Large intestine (tissue), 3 donors: ENCODE measurements around the gene TBPL1. TPM values are rescaled to one million over a fixed set of nuclear protein-coding genes. Genes with fewer than 3 reads are reported as not detected.
A peak's percentile ranks its signal among the peaks of the same experiment; 100 is the strongest.

Experiments used
- DNase-seq, 2 donors: peaks; one replicate each; pipeline versions ENCODE4 v3.0.0 to v3.0.0-alpha.2; 2013
- H3K27ac ChIP-seq: one replicate; pipeline ENCODE4 v1.5.1; 2013; ENCODE audit warnings: low read length
- H3K27me3 ChIP-seq: 2 replicates; pipeline ENCODE4 v1.6.1; 2013; ENCODE audit warnings: low read length; ENCODE audit not compliant: control insufficient read depth, insufficient read depth
- H3K36me3 ChIP-seq: 2 replicates; pipeline ENCODE4 v1.6.1; 2013; ENCODE audit warnings: low read length; ENCODE audit not compliant: control insufficient read depth, insufficient read depth
- H3K4me1 ChIP-seq: one replicate; pipeline ENCODE4 v1.6.1; 2013; ENCODE audit warnings: low read length; ENCODE audit not compliant: control insufficient read depth, insufficient read depth
- H3K4me3 ChIP-seq: one replicate; pipeline ENCODE4 v1.5.1; 2013; ENCODE audit warnings: low read length
- H3K9me3 ChIP-seq: one replicate; pipeline ENCODE4 v1.6.1; 2013; ENCODE audit warnings: mild to moderate bottlenecking, low read depth, low read length, moderate library complexity; ENCODE audit not compliant: control insufficient read depth
- WGBS: methylation state at CpG from one replicate; pipeline ENCODE4 v1.1.5; 2013; ENCODE audit warnings: low lambda C conversion rate; ENCODE audit not compliant: insufficient coverage; 5-methylcytosine and 5-hydroxymethylcytosine counted together
- polyA plus RNA-seq: library from polyadenylated mRNA; unstranded; fragments of 120-200 nt; gene quantifications from one replicate; pipeline ENCODE4 v1.2.1, GENCODE V29; 2013

Gene TBPL1
- polyA plus RNA-seq, 1 donor, result 27.4 TPM

DNA sequence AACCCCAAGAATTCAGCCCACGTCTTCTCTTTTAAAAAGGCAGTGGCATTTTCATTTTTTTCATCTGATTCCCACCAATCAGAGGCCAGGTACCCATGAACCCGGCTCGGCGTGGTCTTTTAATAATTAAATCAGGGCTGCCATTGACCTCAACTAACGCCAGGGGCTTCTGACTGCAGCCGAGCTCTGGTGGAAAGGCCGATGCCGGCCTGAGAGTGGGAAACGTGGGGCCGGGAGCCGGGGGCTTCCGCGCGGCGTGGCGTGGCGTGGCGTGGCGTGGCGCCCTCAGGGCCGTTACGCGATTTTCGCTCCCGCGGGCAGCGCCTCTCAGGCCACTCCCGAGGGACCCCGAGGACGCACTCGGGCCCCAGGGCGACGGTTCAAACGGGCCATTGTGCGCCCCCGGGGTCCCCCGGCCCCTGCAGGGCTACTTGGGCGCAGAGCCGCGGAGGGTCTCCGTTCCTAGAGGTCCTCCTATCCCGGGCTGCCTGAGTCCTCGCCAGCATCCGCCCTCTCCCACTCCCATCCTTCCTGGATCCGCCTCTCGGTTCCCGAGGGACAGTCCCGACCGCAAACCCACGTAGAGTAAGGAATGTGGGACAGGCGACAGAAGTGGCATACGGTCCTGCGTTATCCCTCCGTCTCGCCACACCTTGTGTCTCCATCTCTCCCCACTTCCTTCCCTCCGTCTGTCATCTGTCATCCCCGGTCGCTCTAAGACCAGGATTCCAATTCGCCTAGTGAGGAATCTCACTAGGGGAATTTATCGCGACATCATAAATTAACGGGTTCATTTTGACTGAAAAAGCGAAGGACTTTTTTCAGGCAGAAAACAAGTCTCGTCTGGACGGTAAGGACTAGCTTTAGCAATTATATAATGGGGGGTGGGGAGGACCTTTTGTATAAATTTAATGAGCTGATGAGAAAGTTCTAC lies 876 bp upstream of the TBPL1 start:
- peak; percentile 44 to 69 for DNase-seq
- Histone ChIP-seq H3K27me3 (no peaks in the 10 kb centered on the region), H3K4me3 (peak overlapping the region; percentile 69), H3K4me1 (peaks cover 6% of the 10 kb centered on the region), H3K9me3 (no peaks in the 10 kb centered on the region), H3K36me3 (no peaks in the 10 kb centered on the region), H3K27ac (peak overlapping the region; percentile 44)
- 0% methylated on average over 5 of the region's 65 CpGs for WGBS

DNA sequence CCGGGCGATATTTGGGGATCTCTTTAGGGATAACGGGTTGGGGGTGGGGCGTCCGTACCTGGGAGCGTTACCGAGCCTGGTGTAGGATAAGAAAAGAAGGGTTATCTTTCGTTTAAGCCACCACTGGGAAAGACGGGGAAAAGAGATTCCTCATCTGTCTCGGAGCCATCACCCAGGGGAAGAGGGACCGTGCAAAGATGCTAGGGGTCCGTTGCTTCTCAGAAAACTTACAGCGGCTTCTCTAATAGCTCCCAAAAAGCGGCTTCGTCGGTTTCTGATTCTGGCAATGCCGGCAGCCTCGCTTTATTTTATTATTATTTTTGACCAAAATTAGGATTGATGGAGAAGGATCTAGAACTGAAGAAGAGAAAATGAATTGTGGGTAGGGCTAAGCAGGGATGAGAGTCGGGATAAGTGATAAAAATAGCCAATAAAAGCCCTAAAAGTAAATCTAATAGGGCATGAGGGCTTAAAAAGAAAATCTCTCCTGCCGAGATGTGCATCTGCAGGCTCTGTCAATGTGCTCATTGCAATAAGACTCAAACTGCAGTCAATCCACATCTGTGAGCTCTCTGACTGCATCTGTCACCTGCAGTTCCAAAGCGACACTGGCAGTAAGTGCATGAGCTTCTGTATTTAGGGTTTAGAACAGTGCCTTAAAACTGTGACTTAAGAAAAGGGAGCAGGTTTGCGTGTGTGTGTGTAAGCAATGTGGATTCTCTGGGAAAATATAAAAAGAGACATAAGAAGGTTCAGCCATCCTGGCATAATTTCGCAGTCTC lies 801 bp downstream of the TBPL1 start:
- Histone ChIP-seq H3K27ac (peak overlapping the region; percentile 44), H3K4me3 (peak overlapping the region; percentile 69), H3K4me1 (peaks cover 6% of the 10 kb centered on the region), H3K36me3 (no peaks in the 10 kb centered on the region), H3K9me3 (no peaks in the 10 kb centered on the region), H3K27me3 (no peaks in the 10 kb centered on the region)
- WGBS, result 25% methylated on average over 3 of the region's 23 CpGs
- DNase-seq, result no peak

- no peaks in the 10 kb centered on the region for H3K27me3 ChIP-seq
- no peaks in the 10 kb centered on the region for H3K9me3 ChIP-seq
- no peak overlapping the region for H3K4me3 ChIP-seq
- no peak overlapping the region for H3K27ac ChIP-seq
- 83% methylated on average over 2 of the region's 7 CpGs for WGBS
- DNase-seq, result no peak
- H3K36me3 ChIP-seq, result no peaks in the 10 kb centered on the region
- H3K4me1 ChIP-seq, result peaks cover 6% of the 10 kb centered on the region
Observed at GRCh38 chr6:133954657-133955576, 1.9 kb downstream of the TBPL1 start.

DNA sequence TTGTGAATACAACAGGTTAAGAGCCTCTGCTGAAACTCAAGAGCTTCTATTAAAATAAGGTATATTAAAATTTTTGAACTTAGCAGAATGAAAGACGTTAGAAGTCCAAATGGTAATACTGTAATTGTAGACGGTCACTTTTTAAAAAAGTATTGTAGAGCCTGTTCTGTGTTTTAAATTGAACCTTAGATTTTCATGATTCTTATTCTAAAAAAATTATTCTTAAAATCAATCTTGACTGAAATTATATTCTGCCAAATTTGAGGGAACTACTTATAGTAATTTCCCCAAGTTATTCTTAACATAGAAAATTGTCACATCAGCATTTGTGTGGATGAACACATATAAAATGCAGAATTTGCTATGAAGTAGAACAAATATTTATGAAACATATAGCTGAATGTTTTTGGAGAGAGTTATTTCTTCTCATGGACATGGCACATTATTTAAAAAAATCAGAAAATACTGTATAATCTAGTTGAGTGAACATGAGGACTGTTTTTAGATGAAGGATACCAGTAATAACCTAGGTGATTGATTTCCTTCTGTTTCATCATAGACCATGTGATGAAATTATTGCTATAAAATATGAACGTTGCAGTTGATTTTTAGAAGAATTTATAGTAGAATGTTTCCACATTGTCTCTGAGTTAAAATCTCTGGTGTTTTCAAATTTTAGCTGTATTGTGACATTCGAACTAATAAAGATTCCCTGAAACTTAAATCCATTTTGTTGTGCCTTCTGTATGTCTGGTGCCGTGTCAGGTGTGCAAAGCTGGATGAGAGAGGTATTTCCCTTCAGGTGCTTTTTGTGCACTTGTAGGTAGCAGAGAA lies 2.8 kb downstream of the TBPL1 start:
- H3K27ac ChIP-seq, result no peak overlapping the region
- no peaks in the 10 kb centered on the region for H3K36me3 ChIP-seq
- WGBS, result 93% methylated on average over 3 of the region's 5 CpGs
- no peaks in the 10 kb centered on the region for H3K27me3 ChIP-seq
- H3K9me3 ChIP-seq, result no peaks in the 10 kb centered on the region
- H3K4me1 ChIP-seq, result peaks cover 6% of the 10 kb centered on the region
- no peak overlapping the region for H3K4me3 ChIP-seq
- no peak for DNase-seq

DNA sequence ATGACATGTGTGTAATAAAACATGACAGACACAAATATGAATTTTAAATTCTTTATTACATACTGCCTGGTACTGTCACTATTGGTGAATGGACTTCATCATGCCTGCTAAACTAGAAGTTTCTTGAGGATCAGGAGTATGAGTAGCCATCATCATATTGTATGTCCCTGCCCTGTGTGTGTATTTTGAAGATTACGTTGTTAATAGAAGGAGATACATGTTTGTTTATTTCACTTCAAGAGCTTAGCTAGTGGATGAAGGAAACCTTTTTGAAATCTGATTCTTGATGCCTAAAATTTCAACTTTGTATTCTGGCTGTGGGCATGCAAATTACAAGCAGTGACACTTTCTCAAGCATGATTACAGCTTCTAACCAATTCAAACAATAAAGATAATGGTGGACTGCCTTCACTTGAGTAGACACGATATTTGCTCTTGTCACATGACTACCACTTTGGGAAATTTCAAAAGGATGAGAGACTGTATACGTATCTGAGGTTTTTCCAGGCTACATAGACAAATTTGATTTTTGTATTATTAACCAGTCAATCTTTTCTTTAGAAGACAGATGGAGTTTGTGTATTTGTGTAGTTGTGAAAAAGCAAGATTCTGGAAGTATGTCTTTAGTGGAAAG lies 3.5 kb downstream of the TBPL1 start:
- Histone ChIP-seq H3K4me3 (no peak overlapping the region), H3K36me3 (no peaks in the 10 kb centered on the region), H3K4me1 (peaks cover 6% of the 10 kb centered on the region), H3K9me3 (no peaks in the 10 kb centered on the region), H3K27me3 (no peaks in the 10 kb centered on the region), H3K27ac (no peak overlapping the region)
- DNase-seq, result no peak
- whole genome bisulfite sequencing, result 88% methylated on average over 1 of the region's 3 CpGs

GRCh38 chr6:133957227-133957626 lies 4.2 kb downstream of the TBPL1 start:
- H3K4me3 ChIP-seq, result no peak overlapping the region
- WGBS, result 100% methylated on average over 3 of the region's 4 CpGs
- H3K4me1 ChIP-seq, result peaks cover 6% of the 10 kb centered on the region
- no peaks in the 10 kb centered on the region for H3K36me3 ChIP-seq
- H3K27me3 ChIP-seq, result no peaks in the 10 kb centered on the region
- H3K27ac ChIP-seq, result no peak overlapping the region
- H3K9me3 ChIP-seq, result no peaks in the 10 kb centered on the region
- no peak for DNase-seq

DNA sequence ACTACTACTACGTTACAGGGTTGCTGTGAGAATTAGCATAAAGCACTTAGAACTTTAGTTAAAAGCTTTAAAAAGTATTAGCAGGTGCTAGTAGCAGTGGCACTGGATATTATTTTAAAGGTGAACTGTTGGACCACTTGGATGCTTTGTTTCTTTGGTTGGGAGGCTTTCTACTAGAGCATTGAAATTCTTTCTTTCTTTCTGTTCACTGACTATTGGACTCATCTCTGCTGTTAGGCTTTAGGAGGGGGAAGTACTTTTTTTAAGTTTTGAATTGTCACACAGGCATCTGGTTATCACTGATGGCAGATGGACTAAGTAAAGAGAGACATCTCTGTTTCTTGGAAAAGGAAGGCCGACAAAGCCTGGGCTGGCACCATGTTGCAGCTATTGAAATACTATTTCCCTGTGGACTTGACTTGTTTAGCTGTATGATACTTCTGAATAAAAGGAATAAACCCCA lies 4.8 kb downstream of the TBPL1 start:
- DNase-seq, result no peak
- H3K4me3 ChIP-seq, result no peak overlapping the region
- H3K4me1 ChIP-seq, result peaks cover 6% of the 10 kb centered on the region
- H3K36me3 ChIP-seq, result no peaks in the 10 kb centered on the region
- no peaks in the 10 kb centered on the region for H3K27me3 ChIP-seq
- H3K27ac ChIP-seq, result no peak overlapping the region
- WGBS, result no CpG with 5 or more reads among the region's 2 CpGs
- no peaks in the 10 kb centered on the region for H3K9me3 ChIP-seq

- no peaks in the 10 kb centered on the region for H3K9me3 ChIP-seq
- no peak overlapping the region for H3K27ac ChIP-seq
- H3K27me3 ChIP-seq, result no peaks in the 10 kb centered on the region
- 100% methylated on average over 1 of the region's 3 CpGs for WGBS
- H3K36me3 ChIP-seq, result no peaks in the 10 kb centered on the region
- no peak overlapping the region for H3K4me3 ChIP-seq
- DNase-seq, result no peak
- H3K4me1 ChIP-seq, result peaks cover 5% of the 10 kb centered on the region
Observed at GRCh38 chr6:133958791-133959190, 5.8 kb downstream of the TBPL1 start.

GRCh38 chr6:133959667-133960368 lies 6.8 kb downstream of the TBPL1 start:
- no CpG with 5 or more reads among the region's 4 CpGs for WGBS
- no peak for DNase-seq

More at GRCh38 chr6:133959667-133960368, 6.8 kb downstream of the TBPL1 start:
- Histone ChIP-seq H3K27ac (no peak overlapping the region), H3K9me3 (no peaks in the 10 kb centered on the region), H3K4me1 (no peaks in the 10 kb centered on the region), H3K36me3 (no peaks in the 10 kb centered on the region), H3K4me3 (no peak overlapping the region), H3K27me3 (no peaks in the 10 kb centered on the region)
